Renal cortical epithelial cell (primary cell): ENCODE measurements around the gene MED27. TPM values are rescaled to one million over a fixed set of nuclear protein-coding genes. Genes with fewer than 3 reads are reported as not detected.

Source experiments
- DNase-seq: peaks from one replicate; pipeline ENCODE4 v3.0.0-alpha.2; 2011; ENCODE audit warnings: low read depth
- total RNA-seq: library from RNA; depleted of rRNA; stranded (reverse); fragments of >200 nt; gene quantifications from 2 replicates; pipeline ENCODE4 v1.2.3, GENCODE V29; 2014

MED27 gene
- total RNA-seq, 1 donor from 2014 or later = 14.1 TPM

DNA sequence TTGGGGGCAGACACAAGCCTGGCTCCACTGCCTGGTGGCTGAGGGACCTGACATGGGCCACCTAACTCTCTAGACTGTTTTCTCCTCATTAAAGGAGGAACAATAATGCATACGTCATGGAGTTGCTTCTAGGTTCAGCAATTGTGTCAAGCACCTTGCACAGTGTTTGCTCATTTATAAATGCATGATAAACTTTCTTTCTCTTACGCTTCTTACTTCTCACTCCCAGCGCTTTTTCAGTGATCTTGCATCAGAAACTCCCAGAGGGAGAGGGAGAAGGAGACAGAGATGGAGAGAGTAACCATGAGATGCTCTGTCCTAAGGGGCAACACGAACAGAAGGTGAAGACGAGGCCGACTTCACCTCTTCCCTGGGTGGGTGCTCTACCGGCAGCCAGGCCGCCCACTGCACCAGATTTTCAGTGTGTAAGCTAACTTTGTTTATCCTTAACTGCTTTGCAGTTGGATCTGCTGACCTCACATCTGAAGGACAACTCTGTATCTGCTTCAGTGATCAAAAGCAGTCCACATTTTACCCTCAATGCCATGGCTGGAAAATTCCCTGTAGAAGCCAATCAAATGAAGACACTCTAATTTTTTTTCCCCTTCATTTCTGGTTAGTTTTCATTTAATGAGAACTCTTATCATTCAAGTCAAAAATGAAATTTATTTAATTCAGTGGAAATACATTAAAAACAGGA is 35.3 kb downstream of the MED27 start:
- peak; percentile 63 for DNase-seq

DNA sequence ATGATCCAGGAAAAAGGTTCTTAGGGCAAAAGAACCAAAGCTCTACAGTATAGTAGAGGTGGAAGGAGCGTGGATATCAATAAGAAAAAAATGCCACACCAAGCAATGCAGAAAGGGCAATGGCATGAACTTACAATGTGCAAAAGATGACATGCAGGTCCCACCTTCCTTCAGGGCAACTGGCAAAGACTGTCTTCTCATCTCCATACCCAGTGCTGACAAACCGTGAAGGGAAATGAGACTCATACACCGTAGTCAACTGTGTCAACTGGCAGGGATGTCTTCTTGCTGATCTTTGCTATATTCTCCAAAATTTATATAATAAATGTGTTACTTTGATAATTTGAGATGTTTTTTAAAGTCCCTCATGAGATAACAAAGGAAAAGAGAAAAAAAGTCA is 36.0 kb downstream of the MED27 start:
- no peak for DNase-seq

DNA sequence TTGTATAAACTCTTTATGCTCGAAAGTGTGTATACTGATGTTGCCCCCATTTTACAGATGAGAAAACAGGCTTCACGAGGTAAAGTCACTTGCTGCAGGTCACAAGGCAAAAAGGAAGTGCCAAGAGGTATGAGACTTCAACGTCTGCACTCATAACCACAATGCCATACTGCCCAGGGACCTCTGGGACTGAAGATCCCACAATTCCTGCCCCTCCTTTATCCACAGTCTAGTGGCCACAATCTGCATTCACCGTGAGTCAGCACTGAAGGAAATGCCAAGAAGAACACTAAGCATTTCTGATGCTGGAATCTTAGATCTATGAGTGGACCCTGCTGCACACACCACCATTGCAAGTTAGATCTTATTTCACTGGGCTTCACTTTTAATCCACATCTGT is 37.3 kb downstream of the MED27 start:
- peak; percentile 93 for DNase-seq

DNA sequence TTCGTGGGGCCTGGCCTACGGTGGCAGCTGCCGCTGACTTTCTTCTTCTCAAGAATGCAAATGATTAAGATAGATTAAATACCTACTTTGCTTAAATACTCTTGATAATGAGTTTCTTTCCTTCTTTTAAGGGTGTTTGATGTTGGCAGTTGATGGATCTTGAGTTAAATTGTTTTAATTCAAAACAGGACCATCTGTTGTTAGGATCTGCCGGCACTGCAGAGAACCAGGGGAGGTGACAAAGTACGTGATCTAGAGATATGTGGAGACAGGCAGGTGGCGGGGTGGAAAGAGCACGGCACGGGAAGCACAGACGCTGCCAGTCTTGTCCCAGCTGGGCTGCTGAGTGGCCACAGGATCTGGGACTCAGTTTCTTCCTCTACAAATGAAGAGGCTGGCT is 37.9 kb downstream of the MED27 start:
- no peak for DNase-seq

DNA sequence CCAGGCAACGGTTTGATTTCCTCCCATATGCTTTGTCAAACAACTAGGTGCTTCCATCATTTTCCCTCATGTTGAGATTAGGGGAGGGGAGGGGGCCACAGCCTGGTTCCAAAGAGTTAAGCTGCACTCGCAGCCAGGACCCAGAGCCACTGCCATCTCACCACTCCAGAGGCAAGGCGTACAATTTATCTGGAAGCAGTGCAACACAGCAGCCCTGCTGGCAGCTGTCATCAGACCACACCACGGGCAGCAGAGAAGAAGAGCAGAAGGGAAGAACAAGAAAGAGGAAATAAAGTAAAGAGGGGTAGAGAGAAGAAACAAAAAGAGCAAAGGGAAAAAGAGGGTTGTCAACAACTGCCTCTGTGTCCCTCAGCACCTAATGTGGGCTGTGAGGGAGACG is 38.9 kb downstream of the MED27 start:
- no peak for DNase-seq

DNA sequence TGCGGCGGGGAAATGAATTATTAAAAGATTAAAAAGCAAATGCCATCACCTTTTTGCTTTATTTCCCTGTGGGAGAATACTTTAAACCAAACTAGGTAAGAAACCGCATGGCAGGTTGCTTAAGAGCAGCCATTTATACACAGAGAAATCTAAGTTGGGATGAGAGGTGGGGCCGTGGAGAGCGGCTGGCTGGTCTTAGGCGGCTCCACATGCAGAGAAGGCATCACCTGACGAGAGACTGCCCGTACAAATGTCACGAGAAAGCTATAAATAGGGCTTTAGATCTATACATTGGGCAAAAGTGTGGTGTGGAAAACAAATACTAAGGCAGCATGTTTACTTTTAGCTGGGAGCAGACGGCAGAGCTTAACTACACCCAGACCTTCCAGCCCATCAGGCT is 39.4 kb downstream of the MED27 start:
- DNase-seq = no peak

DNA sequence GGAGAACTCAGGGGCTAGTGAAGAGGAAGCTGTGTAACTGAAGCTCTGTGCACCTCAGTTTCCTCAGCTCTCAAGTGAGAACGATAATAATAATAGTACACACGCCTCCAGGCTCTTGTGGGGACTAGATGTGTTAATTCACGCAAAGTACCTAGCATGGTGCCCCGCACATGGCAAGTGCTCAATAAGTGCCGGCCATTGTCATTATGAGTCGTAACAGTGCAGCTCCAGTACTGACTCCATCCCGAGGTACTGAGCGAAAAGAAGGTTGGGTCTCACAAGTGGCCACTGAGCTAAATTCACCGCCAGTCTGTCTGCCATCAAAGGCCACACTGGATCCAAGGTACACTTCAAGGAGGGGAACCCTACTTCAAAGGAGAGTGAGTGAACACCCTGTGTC is 40.4 kb downstream of the MED27 start:
- DNase-seq = no peak

DNA sequence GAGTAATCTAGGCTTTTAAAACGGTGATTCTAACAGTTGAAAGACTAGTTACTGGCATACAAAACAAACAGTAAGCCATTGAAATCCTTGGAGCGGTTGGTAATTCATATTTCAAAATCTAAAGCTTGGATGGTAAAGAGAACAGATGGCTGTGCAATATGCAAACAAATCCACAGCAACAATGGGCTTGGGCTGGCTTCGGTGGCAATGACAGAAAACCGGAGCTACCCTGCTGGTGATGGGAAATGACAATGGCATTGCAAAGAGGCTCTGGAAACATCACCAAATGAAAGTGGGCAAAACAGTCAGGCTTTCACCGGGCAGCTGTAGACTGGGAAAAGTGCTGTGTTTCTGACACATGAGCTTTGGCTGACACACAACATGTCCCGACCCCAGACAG is 42.2 kb downstream of the MED27 start:
- no peak for DNase-seq

DNA sequence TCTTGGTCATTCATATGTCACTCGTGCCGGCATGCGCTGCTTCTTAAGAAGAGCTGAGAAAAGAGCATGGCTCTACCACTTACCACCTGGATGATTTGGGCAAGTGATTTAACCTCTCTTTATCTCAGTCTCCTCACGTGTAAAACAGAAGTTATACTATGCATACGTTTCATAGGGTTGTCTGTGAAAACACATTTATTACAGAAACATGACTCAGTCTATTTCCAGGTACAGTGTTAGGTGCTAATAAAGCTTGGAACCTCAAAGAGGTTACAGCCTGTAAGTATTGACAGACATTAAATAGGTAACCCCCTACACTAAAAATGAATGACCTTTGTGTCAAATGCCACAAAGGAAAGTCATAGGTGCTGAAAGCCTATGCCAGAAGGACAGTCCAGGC is 43.1 kb downstream of the MED27 start:
- DNase-seq = no peak

DNA sequence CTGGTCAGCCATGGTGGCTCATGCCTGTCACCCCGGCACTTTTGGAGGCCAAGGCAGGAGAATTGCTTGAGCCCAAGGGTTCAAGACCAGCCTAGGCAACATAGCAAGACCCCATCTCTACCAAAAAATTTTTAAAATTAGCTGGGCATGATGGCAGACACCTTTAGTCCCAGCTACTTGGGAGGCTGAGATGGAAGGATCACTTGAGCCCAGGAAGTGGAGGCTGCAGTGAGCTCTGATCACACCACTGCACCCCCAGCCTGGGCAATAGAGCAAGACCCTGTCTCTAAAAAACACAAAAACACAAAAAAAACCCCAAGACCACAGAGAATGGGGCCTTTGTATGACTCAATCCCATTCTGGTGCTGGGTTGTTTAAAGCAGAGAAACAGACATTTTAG is 44.0 kb downstream of the MED27 start:
- no peak for DNase-seq

DNA sequence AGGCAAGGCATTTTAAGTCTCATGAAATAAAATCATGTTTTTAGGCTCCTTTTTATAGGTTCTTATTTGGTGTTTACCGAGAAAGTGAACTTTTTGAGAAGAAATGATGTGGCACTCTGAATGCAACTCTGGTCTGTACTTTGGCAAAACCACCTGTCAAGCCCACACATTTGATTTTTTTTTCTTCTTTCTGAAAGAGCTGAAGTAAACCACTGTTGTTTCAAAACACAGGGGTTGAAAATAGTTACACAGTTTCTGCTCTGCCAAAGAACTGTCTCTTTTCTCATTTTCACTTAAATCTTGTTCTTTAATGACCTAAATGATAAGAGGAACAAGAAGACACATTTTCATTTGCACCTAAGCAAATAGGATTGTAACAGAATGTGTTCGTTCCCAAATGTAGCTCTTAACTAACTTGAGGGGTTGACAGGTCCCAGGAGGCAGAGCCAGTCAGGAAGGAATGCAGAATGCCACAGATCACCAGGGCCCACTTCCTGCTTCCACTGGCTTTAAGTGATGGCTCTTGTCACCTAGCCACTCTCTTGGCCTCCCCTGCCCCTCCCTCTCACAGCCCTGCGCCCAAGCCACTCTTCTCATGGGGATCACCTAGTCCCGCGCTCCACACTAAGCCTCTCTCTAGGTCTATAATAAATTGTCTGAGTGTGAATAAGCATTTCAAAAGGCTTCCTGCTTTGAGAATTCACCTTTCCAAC is 47.3 kb downstream of the MED27 start:
- no peak for DNase-seq

DNA sequence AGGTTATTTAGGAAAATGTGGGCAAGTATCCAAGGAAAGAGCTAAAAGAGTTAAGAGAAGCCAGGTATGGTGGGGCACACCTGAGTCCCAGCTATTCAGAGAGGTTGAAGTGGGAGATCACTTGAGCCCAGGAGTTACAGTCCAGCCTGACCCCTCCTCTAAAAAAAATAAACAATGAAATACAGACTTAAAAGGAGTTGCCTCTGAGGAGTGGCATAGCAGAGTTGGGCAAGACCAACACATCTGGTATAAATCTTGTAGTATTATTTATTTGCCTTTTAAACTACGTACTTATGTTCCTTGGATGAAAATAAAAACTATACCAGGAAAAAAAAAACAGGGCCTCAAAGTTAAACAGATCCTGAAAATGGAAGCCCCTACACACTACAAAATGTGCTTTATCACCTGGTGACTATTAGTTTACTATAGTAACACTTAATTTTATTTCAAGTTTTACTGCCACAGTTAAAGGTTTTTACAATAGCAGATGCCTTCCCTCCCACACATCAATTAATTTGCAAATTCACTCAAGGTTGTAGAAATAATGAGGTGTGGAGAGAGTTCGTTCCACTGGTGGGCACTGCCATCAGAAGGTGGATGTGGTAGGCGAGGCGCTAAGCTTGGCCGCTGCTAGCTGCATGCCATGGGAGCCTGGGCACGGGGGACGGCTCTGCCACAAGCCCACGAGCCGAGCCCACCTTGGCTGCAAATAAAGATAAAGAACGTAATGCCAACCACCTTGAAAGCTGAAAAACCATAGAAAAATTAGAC is 48.0 kb downstream of the MED27 start:
- DNase-seq = no peak

DNA sequence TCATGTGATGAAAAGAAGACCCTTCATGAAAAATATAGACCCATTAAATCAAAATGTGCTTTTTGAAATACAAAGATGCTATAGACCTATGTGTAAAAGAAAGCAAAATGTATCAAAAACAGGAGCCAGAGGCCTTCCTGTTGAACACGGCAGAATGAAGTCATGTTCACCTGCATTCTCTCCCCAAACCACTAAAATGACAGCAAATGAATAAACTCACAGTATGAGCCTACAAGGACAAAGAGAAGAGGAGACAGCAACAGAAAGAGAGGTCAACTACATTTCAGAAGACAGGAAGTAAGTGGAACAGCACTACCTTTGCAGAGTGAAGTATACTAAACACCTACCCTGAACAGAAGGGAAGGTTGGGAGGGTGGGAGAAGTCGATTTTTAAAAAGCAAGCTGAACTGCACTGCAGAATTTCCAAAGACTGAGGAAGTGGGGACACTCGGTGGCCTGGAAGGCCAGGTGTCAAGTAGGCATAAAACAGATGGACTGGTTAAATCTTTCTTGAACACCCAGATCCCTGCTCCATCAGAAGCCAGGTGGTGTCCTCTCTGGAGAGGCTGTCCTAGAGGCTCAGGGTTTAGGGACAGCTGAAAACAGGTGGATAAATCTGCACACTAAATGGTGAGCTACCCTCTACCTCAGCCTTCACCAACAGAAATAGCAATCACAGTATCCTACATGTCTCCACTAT is 48.9 kb downstream of the MED27 start:
- DNase-seq = no peak

DNA sequence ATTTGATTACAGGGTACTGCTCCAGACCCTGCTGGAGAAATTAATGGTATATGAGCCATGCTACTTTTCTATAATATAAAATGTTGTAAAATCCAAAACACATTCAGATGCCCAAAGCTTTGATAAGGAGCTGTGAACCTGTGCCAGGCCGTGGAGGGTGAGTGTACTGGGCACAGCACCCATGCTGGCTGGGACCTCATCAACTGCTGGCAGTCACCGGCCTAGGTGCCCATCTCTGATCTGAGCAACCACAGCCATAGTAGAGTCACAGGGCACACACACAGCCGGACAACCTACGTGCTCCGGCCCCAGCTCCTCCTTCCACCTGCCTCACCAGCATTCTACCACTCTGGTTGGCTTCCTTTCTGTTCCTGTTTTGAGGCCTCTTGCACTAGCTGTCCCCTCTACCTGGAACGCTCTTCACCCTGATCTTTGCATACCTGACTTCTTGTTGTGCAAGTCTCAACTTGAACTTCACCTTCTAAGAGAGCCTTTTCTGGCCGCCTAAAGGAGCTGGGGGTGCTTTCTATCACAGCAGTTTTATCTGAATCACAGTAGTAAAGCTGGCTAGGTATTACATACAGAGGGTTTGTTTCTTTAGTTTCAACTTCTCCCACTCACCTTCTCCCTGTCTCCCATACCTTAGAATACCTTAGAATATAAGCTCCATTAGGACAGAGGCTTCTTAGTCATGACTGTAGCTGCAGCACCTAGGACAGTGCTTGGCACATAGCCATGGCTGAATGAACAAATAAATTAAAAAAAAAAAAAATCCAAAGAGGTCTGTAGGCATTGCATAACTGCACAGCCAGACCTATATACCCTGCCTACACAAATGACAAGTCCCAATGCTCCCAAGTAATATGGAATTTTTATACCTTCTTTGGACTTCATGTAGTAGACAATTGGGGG is 51.7 kb downstream of the MED27 start:
- DNase-seq = peak; percentile 38

DNA sequence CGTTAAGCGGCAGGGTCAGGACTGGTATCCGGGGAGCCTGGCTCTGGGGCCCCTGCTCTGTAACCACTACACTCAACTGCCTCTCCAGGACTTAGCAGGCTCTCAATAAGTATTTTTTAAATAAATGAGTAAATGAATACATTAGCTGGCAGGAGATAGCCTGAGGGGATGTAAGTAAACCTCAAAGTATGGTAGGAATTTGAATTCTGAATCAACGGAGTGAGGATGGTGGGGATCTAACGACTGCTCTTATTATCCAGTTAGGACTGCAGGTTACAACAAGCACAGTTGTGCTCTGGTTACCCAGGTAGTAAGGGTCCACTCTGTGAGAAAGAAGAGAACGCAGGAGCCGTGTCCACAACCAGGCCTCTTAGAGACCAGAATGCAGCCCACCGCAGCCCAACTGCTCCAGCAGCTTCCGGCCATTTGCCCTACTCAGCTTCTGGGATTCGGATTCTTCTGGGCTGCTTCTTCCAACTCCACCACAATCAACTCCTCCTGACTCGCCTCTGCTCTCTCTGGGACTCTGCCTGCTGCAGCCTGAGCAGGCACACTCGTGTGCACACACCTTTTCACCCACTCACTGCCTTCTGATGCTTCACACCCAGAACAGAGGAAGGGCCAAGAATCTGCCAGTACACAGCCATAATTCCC is 52.6 kb downstream of the MED27 start:
- peak; percentile 86 for DNase-seq

DNA sequence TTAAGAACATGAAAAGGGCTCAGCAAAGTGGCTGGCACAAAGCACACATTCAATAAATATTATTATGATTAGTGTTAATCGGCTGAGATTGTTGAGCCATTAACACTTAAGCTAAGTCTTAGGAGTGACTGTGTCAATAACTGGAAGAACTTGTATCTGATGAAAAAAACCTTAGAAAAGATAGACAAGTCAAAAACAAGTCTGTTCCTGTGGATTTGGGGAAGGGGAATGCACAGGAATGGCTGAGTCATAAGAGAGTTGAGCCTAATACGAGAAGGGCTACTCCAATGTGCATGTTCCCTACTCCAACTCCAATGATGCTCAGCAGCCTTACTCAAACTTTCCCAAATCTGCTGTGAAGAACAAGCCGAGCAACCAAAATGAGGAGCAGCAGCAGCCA is 53.9 kb downstream of the MED27 start:
- no peak for DNase-seq

DNA sequence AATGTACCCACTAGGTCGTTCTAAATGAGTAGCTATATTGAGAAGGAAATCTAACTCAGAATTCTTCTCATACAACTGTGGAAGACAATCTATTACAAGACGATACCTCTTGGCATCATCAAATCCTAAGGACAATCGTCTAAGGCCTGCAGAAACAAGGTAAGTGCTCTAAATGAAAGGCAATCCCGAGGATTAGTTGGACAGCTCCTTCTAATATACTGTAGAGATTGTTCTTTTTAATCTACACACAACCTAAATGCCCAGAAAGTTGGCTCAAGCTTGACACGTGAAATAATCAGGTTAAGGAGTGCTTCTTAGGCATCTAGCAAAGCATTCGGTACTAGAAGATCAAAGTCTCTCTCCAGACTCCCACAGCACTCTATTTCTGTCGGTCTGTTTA is 55.1 kb downstream of the MED27 start:
- no peak for DNase-seq

DNA sequence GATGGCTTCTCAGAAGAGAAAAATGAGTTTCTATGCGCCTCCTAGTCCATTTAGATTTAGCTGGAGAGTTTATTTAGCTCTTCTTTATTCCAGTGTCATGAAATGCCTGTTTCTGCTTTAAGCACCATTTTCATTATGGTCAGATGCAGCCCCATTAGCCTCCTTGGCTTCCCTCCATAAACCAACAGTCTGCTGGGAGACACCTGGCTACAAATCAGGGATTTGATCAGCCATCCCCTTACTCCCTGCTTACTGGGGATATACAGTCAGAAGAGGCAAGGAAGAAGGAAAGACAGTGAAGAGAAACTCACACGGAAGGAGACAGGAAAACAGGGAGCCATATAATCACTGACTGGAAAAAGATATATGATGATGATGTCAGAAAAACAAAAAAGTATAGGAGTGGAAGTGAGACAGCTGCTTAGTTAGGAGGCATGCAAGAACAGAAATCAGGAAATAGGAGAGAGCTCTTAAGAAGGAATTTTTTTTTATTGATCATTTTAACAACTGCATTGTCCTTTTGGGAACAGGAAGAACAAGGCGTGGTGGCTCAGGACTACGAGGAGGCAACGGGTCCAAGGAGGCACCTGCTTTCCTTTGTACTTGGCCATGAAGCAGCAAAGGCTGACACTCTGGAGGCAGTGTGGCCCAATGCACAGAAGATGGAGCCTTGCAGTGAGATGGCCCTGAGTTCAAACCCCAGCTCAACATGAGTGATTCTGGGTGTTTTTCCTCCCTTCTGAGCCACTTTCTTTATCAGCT is 56.1 kb downstream of the MED27 start:
- no peak for DNase-seq

DNA sequence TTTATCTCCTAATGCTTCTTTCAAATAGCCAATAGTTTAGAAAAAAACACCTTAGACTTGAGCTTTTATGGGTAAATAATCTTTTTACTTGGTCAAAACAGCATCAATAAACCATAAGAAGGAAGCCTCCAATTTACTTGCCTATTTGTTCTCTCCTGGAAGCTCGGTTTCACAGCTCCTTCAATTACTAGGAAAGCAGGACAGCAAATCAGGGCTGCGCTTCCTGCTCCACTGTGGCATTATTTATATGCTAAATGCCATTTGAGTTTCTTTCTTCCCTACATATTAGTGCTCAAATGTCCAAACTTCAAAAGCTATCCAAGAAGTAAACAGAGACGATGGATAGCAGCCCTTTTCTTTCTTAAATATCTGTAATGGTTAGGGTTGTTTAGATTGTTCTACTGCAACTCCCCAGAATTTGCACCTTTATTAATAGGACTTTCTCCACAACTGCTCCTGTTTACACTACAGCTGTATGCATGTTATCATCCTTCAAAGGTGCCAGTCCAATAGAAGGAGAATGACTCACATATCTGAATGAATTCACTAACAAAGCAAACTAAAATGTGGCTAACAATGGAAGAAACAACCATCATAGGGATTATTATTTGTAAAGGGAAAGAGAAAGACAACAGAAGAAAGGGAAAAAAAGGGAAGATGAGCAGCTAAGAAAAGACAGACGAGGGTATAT is 58.7 kb downstream of the MED27 start:
- DNase-seq = peak; percentile 50
